Heart right ventricle (tissue), 16 donors: ENCODE results near the gene NEURL3. TPM values are rescaled to one million over a fixed set of nuclear protein-coding genes. Genes with fewer than 3 reads are reported as not detected.

Experiments
- ATAC-seq, 8 donors: fragments of 200-7000 bp; cut with Tn5 transposase; one replicate each; pipeline ENCODE4 v1.9.1; 2020; ENCODE audit warnings: mild to moderate bottlenecking in 8 of 8, moderate library complexity in 8 of 8, moderate number of reproducible peaks in 1 of 8
- DNase-seq, 2 donors: peaks; one replicate each; pipeline ENCODE4 v3.0.0-alpha.2; 2020
- H3K27ac ChIP-seq, 10 donors: fragments of 200-600 bp; sonication (generic) in 2 of 10; one replicate each; pipeline versions ENCODE4 v1.5.0 to v1.8.0; 2020 to 2022; ENCODE audit warnings: mild to moderate bottlenecking in 3 of 10
- H3K27me3 ChIP-seq, 7 donors: fragments of 200-600 bp; one replicate each; pipeline ENCODE4 v1.8.0; 2021 to 2022; ENCODE audit warnings: mild to moderate bottlenecking in 2 of 7
- H3K36me3 ChIP-seq, 9 donors: fragments of 200-600 bp; sonication (generic) in 1 of 9; one replicate each; pipeline versions ENCODE4 v1.5.0 to v1.8.0; 2020 to 2022; ENCODE audit warnings: mild to moderate bottlenecking in 2 of 9
- H3K4me1 ChIP-seq, 9 donors: fragments of 200-600 bp; sonication (generic) in 1 of 9; one replicate each; pipeline versions ENCODE4 v1.5.0 to v1.8.0; 2020 to 2022; ENCODE audit warnings: mild to moderate bottlenecking in 4 of 9
- H3K4me3 ChIP-seq, 10 donors: fragments of 200-600 bp; sonication (generic) in 2 of 10; one replicate each; pipeline versions ENCODE4 v1.5.0 to v1.8.0; 2020 to 2022; ENCODE audit warnings: mild to moderate bottlenecking in 7 of 10, moderate library complexity in 2 of 10
- H3K9me3 ChIP-seq, 11 donors: fragments of 200-600 bp in 10 of 11; sonication (generic) in 2 of 11; one replicate each; pipeline versions ENCODE4 v1.5.0 to v1.8.0; 2013 to 2022; ENCODE audit warnings: mild to moderate bottlenecking in 2 of 11, control low read depth in 1 of 11, moderate library complexity in 1 of 11
- CTCF ChIP-seq, 9 donors: fragments of 200-600 bp; sonication (generic) in 2 of 9; IDR thresholded peaks; one replicate each; pipeline versions ENCODE4 v1.5.0 to v1.8.0; 2021 to 2022; ENCODE audit warnings: antibody characterized with exemption in 9 of 9, mild to moderate bottlenecking in 5 of 9, moderate library complexity in 1 of 9
- WGBS, 2 donors: extraction: QIAGEN DNeasy Blood & Tissue Kit; methylation state at CpG; one replicate each; pipeline ENCODE4 v1.1.7; 2013; ENCODE audit warnings: inconsistent platforms in 1 of 2; 5-methylcytosine and 5-hydroxymethylcytosine counted together
- intact Hi-C, 10 donors: fragments of 100-400 bp; cut with DNase I; formaldehyde crosslinking; loops; one replicate each; pipeline versions ENCODE4 v1.11.1 to v1.14.2; 2022
- polyA plus RNA-seq, 2 donors: library from polyadenylated mRNA; stranded (reverse); fragments of 200-250 nt; gene quantifications; one replicate each; pipeline ENCODE4 v1.2.3, GENCODE V29; 2013
- total RNA-seq, 10 donors: library from RNA; stranded (reverse); fragmentation: NEBNext Ultra II Directional in 3 of 10; extraction: Animal tissue kit (Norgen Biotek cat#: 25700) in 3 of 10; gene quantifications; one replicate each; pipeline versions ENCODE4 v1.2.1 to v1.2.4, GENCODE V29; 2021 to 2023
- donor health status: Arrhythmogenic right ventricular cardiomyopathy.
- donor health status: ischemic (EF 13 %, LVEDD 7.1; RV severe dilation, severe dysfunction).
- donor health status: healthy with polysubstance abuse.
- donor health status: DM: no; HTN: yes; CAD: no.
- donor health status: DM: no; HTN: no; CAD: no.
- donor health status: ischemic (EF 25% LVEDD 6.9; RV normal size, moderate dysfunction).
- donor health status: ischemic (EF 25% LVEDD 5.7; RV mildly dilated, moderate dysfunction).
- donor health status: healthy.
- donor health status: DM: yes; HTN: yes; CAD: no.
- donor health status: Ischemic cardiomyopathy.
- donor health status: ischemic (EF 35%, LVEDD 5.7; RV mildly dilated, moderate dysfunction).
- donor health status: nonischemic (EF 11% LVEDD 7.7; RV severe dilation, severe dysfunction).
- donor health status: DM: yes; HTN: yes; CAD: no.
- donor health status: PGD.
- donor health status: ischemic (EF 29% LVEDD 5.4; RV normal size, mild dysfunction).
- donor health status: nonischemic (EF 23%, LVEDD 6.1; RV moderate dilation, normal function).

NEURL3 gene
- total and polyA plus RNA-seq, 12 donors: 0.06 to 0.67 (median 0.30) TPM; not detected in 8

- Histone ChIP-seq H3K27me3 (no peaks in the 10 kb centered on the region), H3K36me3 (no peaks in the 10 kb centered on the region), H3K27ac (no peak overlapping the region), H3K4me3 (peak overlapping the region in 9 of 10 donors; percentile 9 to 56 (median 52)), H3K4me1 (peaks cover 5 to 31% (median 15%) of the 10 kb centered on the region in 9 donors), H3K9me3 (no peaks in the 10 kb centered on the region)
- ATAC-seq (peak in 4 of 8 donors; percentile 4 to 22 (median 6)), DNase-seq (no peak)
- intact Hi-C loops: loop anchor here in 9 of 10 donors (1.0 to 10.0 kb wide), 15 partner anchors 36 to 374 kb away; partner anchors contain the start of genes SNRNP200 (in 6 of the 9), ASTL (in 3 of the 9) and DUSP2 (in 1 of the 9)
- WGBS, 2 donors: 65 to 69% methylated on average over 26 of the region's 26 CpGs
- no peak for TF ChIP-seq CTCF (IDR thresholded peaks at IDR 0.05)
These were observed 3.5 kb upstream of the NEURL3 start for GRCh38 chr2:96508521-96509113.

- DNase-seq: peak; percentile 63 to 83
- peak in 8 of 9 donors; percentile 99 to 100 (median 100) for TF ChIP-seq CTCF (IDR thresholded peaks at IDR 0.05)
- 9% methylated on average over 37 to 38 of the region's 38 CpGs for WGBS, 2 donors
- intact Hi-C loops: loop anchor here in 9 of 10 donors (1.0 to 10.0 kb wide), 12 partner anchors 36 to 373 kb away; partner anchors contain the start of genes SNRNP200 (in 6 of the 9), ASTL (in 3 of the 9) and DUSP2 (in 1 of the 9)
- Histone ChIP-seq H3K36me3 (no peaks in the 10 kb centered on the region), H3K27ac (peak overlapping the region in 1 of 10 donors; percentile 40), H3K4me1 (peaks cover 5 to 37% (median 17%) of the 10 kb centered on the region in 9 donors), H3K9me3 (no peaks in the 10 kb centered on the region), H3K4me3 (peak overlapping the region in 9 of 10 donors; percentile 9 to 56 (median 52)), H3K27me3 (no peaks in the 10 kb centered on the region)
- peak; percentile 78 to 90 (median 84) for ATAC-seq
These were observed 2.9 kb upstream of the NEURL3 start for GRCh38 chr2:96507957-96508520.

- Histone ChIP-seq H3K4me3 (no peak overlapping the region), H3K36me3 (no peaks in the 10 kb centered on the region), H3K4me1 (peaks cover 6 to 48% (median 28%) of the 10 kb centered on the region in 9 donors), H3K27me3 (no peaks in the 10 kb centered on the region), H3K27ac (no peak overlapping the region), H3K9me3 (no peaks in the 10 kb centered on the region)
- intact Hi-C loops: loop anchor here in 7 of 10 donors (2.0 to 10.0 kb wide), 7 partner anchors 35 to 372 kb away; partner anchors contain the start of genes SNRNP200 (in 5 of the 7), ASTL (in 3 of the 7) and DUSP2 (in 1 of the 7)
- DNase-seq: no peak
- no peak for TF ChIP-seq CTCF (IDR thresholded peaks at IDR 0.05)
- ATAC-seq: no peak
- 94 to 96% methylated on average over 7 of the region's 7 CpGs for WGBS, 2 donors
These were observed 1.7 kb upstream of the NEURL3 start for GRCh38 chr2:96506907-96507240.

- intact Hi-C loops: loop anchor here in 7 of 10 donors (2.0 to 10.0 kb wide), 7 partner anchors 34 to 371 kb away; partner anchors contain the start of genes SNRNP200 (in 5 of the 7), ASTL (in 3 of the 7) and DUSP2 (in 1 of the 7)
- Histone ChIP-seq H3K27me3 (peaks cover 0 to 2% (median 0%) of the 10 kb centered on the region in 7 donors), H3K9me3 (no peaks in the 10 kb centered on the region), H3K27ac (no peak overlapping the region), H3K36me3 (no peaks in the 10 kb centered on the region), H3K4me1 (peaks cover 6 to 54% (median 34%) of the 10 kb centered on the region in 9 donors), H3K4me3 (no peak overlapping the region)
- ATAC-seq: no peak
- no peak for DNase-seq
- 95 to 96% methylated on average over 8 of the region's 8 CpGs for WGBS, 2 donors
- TF ChIP-seq CTCF (IDR thresholded peaks at IDR 0.05): no peak
These were observed 1.1 kb upstream of the NEURL3 start for GRCh38 chr2:96506016-96506906.
